K562 (cell line): ENCODE measurements around the gene PPTC7. TPM values are rescaled to one million over a fixed set of nuclear protein-coding genes. Genes with fewer than 3 reads are reported as not detected.

Experiments used
- ATAC-seq: fragments of 200-7000 bp; cut with Tn5 transposase; 3 replicates; pipeline ENCODE4 v1.9.1; 2020; ENCODE audit warnings: moderate library complexity
- BruUV-seq: library from RNA; stranded (reverse); fragments of 400-500 nt; replicated peaks from 2 replicates; lab custom pipeline; 2021; lab: Mats Ljungman, UMichigan
- CTCF ChIA-PET: fragments of 300-600 bp; formaldehyde crosslinking; extraction: SDS; loops from one replicate; lab custom pipeline; 2021; ENCODE audit warnings: low intra/inter-chr PET ratio; lab: Yijun Ruan, JAX
- POLR2A ChIA-PET: fragments of 300-600, 350-650 bp; sonication (Branson Sonifier 250); formaldehyde crosslinking; extraction: SDS; loops from one replicate; lab custom pipeline; 2021; ENCODE audit warnings: antibody characterized with exemption, inconsistent platforms; lab: Yijun Ruan, JAX
- DNase-seq, 4 experiments: peaks; one replicate each; pipeline versions ENCODE4 v3.0.0 to v3.0.0-alpha.2; 2011 to 2018; ENCODE audit warnings: low spot score in 3 of 4, mixed read lengths in 3 of 4; ENCODE audit errors: extremely low read depth in 1 of 4
- FAIRE-seq: peaks from 2 replicates; lab custom pipeline; 2011; peaks lifted over from hg19 to GRCh38; lab: Jason Lieb, UNC
- H2AFZ ChIP-seq: 2 replicates; pipeline ENCODE4 v1.6.0; 2011; ENCODE audit warnings: low read depth, low read length, control low read depth, inconsistent platforms
- H3K27ac ChIP-seq: fragments of 200-600 bp; 3 replicates; pipeline ENCODE4 v1.8.0; 2011; ENCODE audit warnings: low read depth, mild to moderate bottlenecking, control low read depth, inconsistent platforms, low read length, moderate library complexity, mixed read lengths; ENCODE audit errors: extremely low read depth
- H3K27me3 ChIP-seq, 2 experiments: fragments of 300-600 bp in 1 of 2; 2 replicates in 1 of 2; 3 replicates in 1 of 2; pipeline versions ENCODE4 v1.6.0 to v1.8.0; 2011; ENCODE audit warnings: inconsistent platforms in 2 of 2, low read length in 2 of 2, mild to moderate bottlenecking in 1 of 2, mixed read lengths in 1 of 2, moderate library complexity in 1 of 2; ENCODE audit not compliant: control insufficient read depth in 2 of 2, insufficient read depth in 2 of 2
- H3K36me3 ChIP-seq: fragments of 300-600 bp; 3 replicates; pipeline ENCODE4 v1.8.0; 2011; ENCODE audit warnings: mild to moderate bottlenecking, low read length, inconsistent platforms; ENCODE audit not compliant: control insufficient read depth, insufficient read depth
- H3K4me1 ChIP-seq, 2 experiments: fragments of 200-600 bp in 1 of 2; replicated peaks in 1 of 2; 2 replicates in 1 of 2; 3 replicates in 1 of 2; pipeline versions ENCODE4 v1.5.1 to v1.8.0; 2011; ENCODE audit warnings: inconsistent platforms in 2 of 2, low read length in 2 of 2, mild to moderate bottlenecking in 1 of 2, mixed read lengths in 1 of 2, moderate library complexity in 1 of 2; ENCODE audit not compliant: control insufficient read depth in 2 of 2, insufficient read depth in 2 of 2
- H3K4me2 ChIP-seq: 2 replicates; pipeline ENCODE4 v1.6.1; 2011; ENCODE audit warnings: low read length, control low read depth, inconsistent platforms, mixed read lengths; ENCODE audit not compliant: insufficient read depth
- H3K4me3 ChIP-seq: fragments of 200-600 bp; sonication (generic), shearing (Covaris generic); 2 replicates; pipeline ENCODE4 v1.5.1; 2016; ENCODE audit warnings: control low read depth, inconsistent platforms
- H3K79me2 ChIP-seq: fragments of 200-600 bp; 3 replicates; pipeline ENCODE4 v1.8.0; 2011; ENCODE audit warnings: low read length, inconsistent platforms; ENCODE audit not compliant: control insufficient read depth, insufficient read depth
- H3K9ac ChIP-seq, 2 experiments: 2 replicates each; pipeline versions ENCODE4 v1.6.0 to v1.6.1; 2011; ENCODE audit warnings: low read depth in 2 of 2, low read length in 2 of 2, control low read depth in 1 of 2, inconsistent platforms in 1 of 2, mild to moderate bottlenecking in 1 of 2, mixed read lengths in 1 of 2; ENCODE audit not compliant: insufficient read depth in 1 of 2
- H3K9me1 ChIP-seq: one replicate; pipeline ENCODE4 v1.6.0; 2011; ENCODE audit warnings: inconsistent platforms, mild to moderate bottlenecking, low read length, moderate library complexity; ENCODE audit not compliant: control insufficient read depth, insufficient read depth
- H3K9me3 ChIP-seq: replicated peaks from 2 replicates; pipeline ENCODE4 v1.5.1; 2011; ENCODE audit warnings: low read depth, low read length, inconsistent platforms; ENCODE audit not compliant: control insufficient read depth, insufficient read depth
- H4K20me1 ChIP-seq: replicated peaks from 2 replicates; pipeline ENCODE4 v1.6.1; 2011; ENCODE audit warnings: low read length, inconsistent platforms, mixed read lengths; ENCODE audit not compliant: control insufficient read depth, insufficient read depth
- TCF15 ChIP-seq: fragments of 250-450 bp; sonication (Bioruptor Pico); IDR thresholded peaks from 2 replicates; pipeline ENCODE4 v1.8.0; 2022; ENCODE audit warnings: moderate library complexity, mild to moderate bottlenecking, inconsistent platforms
- ZNF121 ChIP-seq: sonication (generic); formaldehyde crosslinking; conservative IDR thresholded peaks from 2 replicates; pipeline ENCODE4 v1.8.0; 2022; ENCODE audit warnings: missing genetic modification reagents
- WGBS: fragments of 100-300 bp; shearing (Covaris generic); methylation state at CpG from one replicate; pipeline ENCODE4 v1.1.6; 2016; ENCODE audit warnings: low coverage, mixed read lengths; ENCODE audit not compliant: insufficient coverage; ENCODE audit errors: missing lambda C conversion rate; 5-methylcytosine and 5-hydroxymethylcytosine counted together
- in situ Hi-C: fragments of 300-500 bp; cut with MboI; formaldehyde crosslinking; loops from 4 replicates; pipeline ENCODE4 v1.15.0; 2018; ENCODE audit warnings: inconsistent platforms, mixed read lengths
- intact Hi-C: fragments of 100-400 bp; cut with micrococcal nuclease; formaldehyde crosslinking; loops from 2 replicates; pipeline ENCODE4 v1.14.2; 2022
- polyA plus RNA-seq, 8 experiments: library from polyadenylated mRNA; depleted of rRNA in 4 of 8; stranded (reverse) in 5 of 8; unstranded in 3 of 8; fragments of >200 nt; fragmentation: Nextera tagmentation in 2 of 8; fragmentation: Illumina TruSeq in 1 of 8; extraction: Ambion mirVana in 2 of 8; extraction: Trizol in 1 of 8; gene quantifications; 2 replicates each; pipeline versions ENCODE4 v1.2.1 to v1.2.3, GENCODE V29; 2011 to 2014; ENCODE audit warnings: inconsistent platforms in 1 of 8, missing spikeins in 1 of 8
- total RNA-seq, 7 experiments: library from RNA; depleted of rRNA in 6 of 7; stranded (reverse); fragments of >200 nt in 6 of 7; fragmentation: Illumina TruSeq in 2 of 7; extraction: Trizol in 2 of 7; gene quantifications; 2 replicates each; pipeline versions ENCODE4 v1.2.1 to v1.2.3, GENCODE V29; 2011 to 2021; ENCODE audit warnings: low replicate concordance in 1 of 7

The PPTC7 gene
- total and polyA plus RNA-seq, 9 of the 15 experiments (the other 6 are each of a cell fraction or from before 2014, with no cell fraction given) = 2.6 to 23.1 (median 11.9) TPM

- Histone ChIP-seq H3K4me3 (no peak overlapping the region), H3K9ac (no peak overlapping the region), H3K4me2 (no peak overlapping the region), H3K79me2 (no peaks in the 10 kb centered on the region), H2AFZ (no peak overlapping the region), H3K27ac (no peak overlapping the region), H3K9me1 (no peaks in the 10 kb centered on the region), H3K9me3 (no peaks in the 10 kb centered on the region), H3K27me3 (no peaks in the 10 kb centered on the region), H4K20me1 (no peaks in the 10 kb centered on the region), H3K36me3 (no peaks in the 10 kb centered on the region), H3K4me1 (peaks cover 3 to 14% of the 10 kb centered on the region in 2 experiments; a peak in 4 of 5 replicates)
- in situ Hi-C loops (loop anchor here (10.0 kb wide), 1 partner anchor 210 kb away; no protein-coding TSS in a partner anchor), intact Hi-C loops (loop anchor here (5.0 kb wide), 2 partner anchors 82 to 212 kb away; no protein-coding TSS in a partner anchor)
- no TSS peak for BruUV-seq
- CTCF ChIA-PET = no interaction called here
- ATAC-seq (no peak), FAIRE-seq (no peak), DNase-seq (no peak)
- WGBS = 68% methylated on average over 8 of the region's 8 CpGs
- peak; percentile 21; the same call in 1 of the 2 replicates for TF ChIP-seq ZNF121 (CRISPR knock-in tag)
- TF ChIP-seq TCF15 = no peak
- POLR2A ChIA-PET = interaction anchor here (0.7 to 1.8 kb wide), 3 partner anchors 20 to 889 kb away, joined by 3 to 8 read pairs (median 3); partner anchors contain the start of genes FAM216A and GPN3
Observed at GRCh38 chr12:110615171-110615570, 32.1 kb upstream of the PPTC7 start.
